Measurements from ENCODE around the gene LHFPL5. TPM values are rescaled to one million over a fixed set of nuclear protein-coding genes. Genes with fewer than 3 reads are reported as not detected.

The LHFPL5 gene
- total and polyA plus RNA-seq, 2 experiments from 2014 or later: not detected

GRCh38 chr6:35798706-35799105 lies 6.4 kb upstream of the LHFPL5 start (continued):
- TF ChIP-seq REST (IDR thresholded peaks at IDR 0.05; ENCODE audit: unreplicated experiment): no peak
- no peak for TF ChIP-seq STAT1 (IDR thresholded peaks at IDR 0.05; ENCODE audit: unreplicated experiment)
- TF ChIP-seq EZH2phosphoT487 (IDR thresholded peaks at IDR 0.05; ENCODE audit: unreplicated experiment): no peak
- no peak for TF ChIP-seq CREB1 (CRISPR knock-in tag; IDR thresholded peaks at IDR 0.05; ENCODE audit: low read depth)
- TF ChIP-seq CTCF (conservative IDR thresholded peaks at IDR 0.05; ENCODE audit: low read depth in 2 of 2): no peak
- TF ChIP-seq ZNF331 (CRISPR knock-in tag; IDR thresholded peaks at IDR 0.05; ENCODE audit: low read depth): no peak

- Mint-ChIP-seq H3K9me3 (no peaks in the 10 kb centered on the region), H3K27ac (no peak overlapping the region), H3K4me3 (no peak overlapping the region), H3K36me3 (ENCODE audit: low read depth) (no peaks in the 10 kb centered on the region), H3K27me3 (ENCODE audit: insufficient read depth, low read depth, poor library complexity) (peaks cover 14% of the 10 kb centered on the region), H3K4me1 (peaks cover 23% of the 10 kb centered on the region)
- ATAC-seq (no peak), DNase-seq (ENCODE audit: low spot score) (no peak)
- H2AFZ ChIP-seq: no peak overlapping the region
- H3K36me3 ChIP-seq (ENCODE audit: insufficient read depth): no peaks in the 10 kb centered on the region
- no peak overlapping the region for H3K4me2 ChIP-seq
- H3K27ac ChIP-seq (ENCODE audit: low read depth): no peak overlapping the region
- TF ChIP-seq REST (IDR thresholded peaks at IDR 0.05; ENCODE audit: unreplicated experiment) (no peak), ZNF462 (CRISPR knock-in tag; IDR thresholded peaks at IDR 0.05) (no peak), NANOG (IDR thresholded peaks at IDR 0.05; ENCODE audit: borderline replicate concordance) (peak; percentile 58; the same call in 1 of the 2 replicates)
- H3K4me3 ChIP-seq: no peak overlapping the region
- H3K9me2 ChIP-seq (ENCODE audit: insufficient read depth): no peaks in the 10 kb centered on the region
- peaks cover 14% of the 10 kb centered on the region for H3K4me1 ChIP-seq (ENCODE audit: insufficient read depth)
- no peaks in the 10 kb centered on the region for H4K20me1 ChIP-seq (replicated peaks; ENCODE audit: insufficient read depth)
- H3K27me3 ChIP-seq (ENCODE audit: insufficient read depth): no peaks in the 10 kb centered on the region
- no peaks in the 10 kb centered on the region for H3K79me2 ChIP-seq (replicated peaks; ENCODE audit: insufficient read depth)
- 0 out of 2 replicates have a peak, but pooled peaks cover 6% of the 10 kb centered on the region for H3F3A ChIP-seq (replicated peaks; ENCODE audit: low read depth)
These were observed 4.0 kb upstream of the LHFPL5 start for GRCh38 chr6:35801148-35801547.
